Breast epithelium (tissue), 4 donors: ENCODE data around the gene TSFM. TPM values are rescaled to one million over a fixed set of nuclear protein-coding genes. Genes with fewer than 3 reads are reported as not detected.

ENCODE experiments used
- DNase-seq, 2 donors: peaks; one replicate each; pipeline ENCODE4 v3.0.0-alpha.2; 2019; ENCODE audit warnings: low spot score in 2 of 2
- H3K27ac ChIP-seq, 2 donors: fragments of 200-600 bp; sonication (generic) in 1 of 2; one replicate each; pipeline ENCODE4 v1.5.1; 2016 to 2019; ENCODE audit warnings: mild to moderate bottlenecking in 1 of 2
- H3K27me3 ChIP-seq, 2 donors: fragments of 200-600 bp; sonication (generic) in 1 of 2; one replicate each; pipeline versions ENCODE4 v1.5.1 to v1.6.0; 2017 to 2019; ENCODE audit warnings: control low read depth in 1 of 2, mild to moderate bottlenecking in 1 of 2
- H3K36me3 ChIP-seq: fragments of 200-600 bp; one replicate; pipeline ENCODE4 v1.5.1; 2019
- H3K4me1 ChIP-seq, 2 donors: fragments of 200-600 bp; sonication (generic); one replicate each; pipeline ENCODE4 v1.5.1; 2016 to 2019; ENCODE audit warnings: control low read depth in 1 of 2
- H3K4me3 ChIP-seq, 3 donors: fragments of 200-600 bp; sonication (generic); 1 replicate in 2 of 3; 2 replicates in 1 of 3; pipeline ENCODE4 v1.5.1; 2016 to 2019; ENCODE audit warnings: mild to moderate bottlenecking in 3 of 3, moderate library complexity in 2 of 3
- H3K9me3 ChIP-seq, 2 donors: fragments of 200-600 bp; sonication (generic) in 1 of 2; one replicate each; pipeline ENCODE4 v1.5.1; 2016 to 2019; ENCODE audit warnings: control low read depth in 1 of 2
- POLR2A ChIP-seq: fragments of 450-650 bp; IDR thresholded peaks from one replicate; pipeline ENCODE4 v1.6.1; 2016; ENCODE audit warnings: antibody characterized with exemption, mild to moderate bottlenecking, moderate library complexity
- POLR2AphosphoS5 ChIP-seq, 3 donors: sonication (generic); formaldehyde crosslinking; IDR thresholded peaks; one replicate each; pipeline ENCODE4 v1.6.1; 2017; ENCODE audit warnings: antibody characterized with exemption in 3 of 3
- intact Hi-C: fragments of 100-400 bp; cut with DNase I; formaldehyde crosslinking; loops from one replicate; pipeline ENCODE4 v1.15.1; 2023; ENCODE audit warnings: low total_unique reads
- total RNA-seq, 3 donors: library from RNA; depleted of rRNA; stranded (reverse); fragments of >200 nt; gene quantifications; one replicate each; pipeline ENCODE4 v1.1.0, GENCODE V29; 2016
- TF ChIP-seq, protein P1 (sequence below), 3 donors: fragments of 450-650 bp; IDR thresholded peaks; one replicate each; pipeline ENCODE4 v1.5.1; 2016 to 2017; ENCODE audit warnings: antibody characterized with exemption in 3 of 3, mild to moderate bottlenecking in 3 of 3, moderate library complexity in 3 of 3

TSFM gene
- total RNA-seq, 3 donors from 2014 or later: 17.9 to 30.8 (median 27.2) TPM

DNA sequence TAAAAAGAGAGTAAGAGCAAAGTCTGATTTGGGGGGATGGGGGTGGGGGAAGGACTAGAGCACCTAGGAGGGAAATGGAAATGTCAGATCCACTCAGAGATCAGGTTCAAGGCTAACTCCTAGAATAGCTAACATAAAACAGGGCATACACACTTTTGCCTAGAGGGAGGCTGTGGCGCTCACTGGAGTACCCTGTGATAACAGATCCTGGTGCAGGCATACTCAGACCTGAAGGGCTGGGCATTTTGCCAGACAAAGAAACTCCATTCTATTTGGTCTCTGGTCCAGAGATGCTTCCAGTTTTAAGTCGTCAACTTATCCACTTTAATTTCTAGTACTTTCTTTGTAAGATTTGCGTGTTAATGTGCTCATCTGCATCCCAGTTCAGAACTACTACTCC is 58.1 kb downstream of the TSFM start:
- H3K4me1 ChIP-seq: peaks cover 23 to 70% of the 10 kb centered on the region in 2 donors
- intact Hi-C loops: no loop called here
- H3K27me3 ChIP-seq: no peaks in the 10 kb centered on the region
- H3K36me3 ChIP-seq: no peaks in the 10 kb centered on the region
- H3K27ac ChIP-seq: peak overlapping the region; percentile 71 to 72
- TF ChIP-seq POLR2AphosphoS5 (IDR thresholded peaks at IDR 0.05): no peak
- TF ChIP-seq POLR2A: no peak
- TF ChIP-seq, protein P1, sequence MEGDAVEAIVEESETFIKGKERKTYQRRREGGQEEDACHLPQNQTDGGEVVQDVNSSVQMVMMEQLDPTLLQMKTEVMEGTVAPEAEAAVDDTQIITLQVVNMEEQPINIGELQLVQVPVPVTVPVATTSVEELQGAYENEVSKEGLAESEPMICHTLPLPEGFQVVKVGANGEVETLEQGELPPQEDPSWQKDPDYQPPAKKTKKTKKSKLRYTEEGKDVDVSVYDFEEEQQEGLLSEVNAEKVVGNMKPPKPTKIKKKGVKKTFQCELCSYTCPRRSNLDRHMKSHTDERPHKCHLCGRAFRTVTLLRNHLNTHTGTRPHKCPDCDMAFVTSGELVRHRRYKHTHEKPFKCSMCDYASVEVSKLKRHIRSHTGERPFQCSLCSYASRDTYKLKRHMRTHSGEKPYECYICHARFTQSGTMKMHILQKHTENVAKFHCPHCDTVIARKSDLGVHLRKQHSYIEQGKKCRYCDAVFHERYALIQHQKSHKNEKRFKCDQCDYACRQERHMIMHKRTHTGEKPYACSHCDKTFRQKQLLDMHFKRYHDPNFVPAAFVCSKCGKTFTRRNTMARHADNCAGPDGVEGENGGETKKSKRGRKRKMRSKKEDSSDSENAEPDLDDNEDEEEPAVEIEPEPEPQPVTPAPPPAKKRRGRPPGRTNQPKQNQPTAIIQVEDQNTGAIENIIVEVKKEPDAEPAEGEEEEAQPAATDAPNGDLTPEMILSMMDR (IDR thresholded peaks at IDR 0.05): no peak
- H3K9me3 ChIP-seq: no peaks in the 10 kb centered on the region
- H3K4me3 ChIP-seq: peak overlapping the region in 2 of 3 donors; percentile 21 to 80
- no peak for DNase-seq

DNA sequence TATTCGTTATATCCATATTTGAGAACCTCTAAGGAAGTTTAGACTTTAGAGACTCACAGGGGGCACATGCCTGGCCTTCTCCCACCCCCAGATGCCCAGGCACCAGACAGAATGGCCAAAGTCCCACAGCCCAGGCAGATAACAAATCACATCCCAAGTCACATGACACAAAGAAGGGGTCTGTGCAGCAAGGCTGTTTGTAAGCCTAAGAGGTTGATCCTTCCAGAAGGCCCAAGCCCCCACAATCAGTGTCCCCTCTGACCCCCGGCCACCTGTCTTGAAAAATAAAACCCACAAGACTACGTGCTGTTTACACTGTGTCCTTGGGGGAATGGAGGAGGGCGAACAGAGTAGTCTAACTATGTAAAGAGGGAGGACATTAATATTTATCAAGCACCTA is 58.9 kb downstream of the TSFM start:
- H3K4me3 ChIP-seq: peak overlapping the region in 2 of 3 donors; percentile 80 to 100
- H3K36me3 ChIP-seq: no peaks in the 10 kb centered on the region
- peaks cover 23 to 67% of the 10 kb centered on the region in 2 donors for H3K4me1 ChIP-seq
- H3K27ac ChIP-seq: peak overlapping the region; percentile 22 to 100
- H3K27me3 ChIP-seq: no peaks in the 10 kb centered on the region
- no peaks in the 10 kb centered on the region for H3K9me3 ChIP-seq
- intact Hi-C loops: no loop called here
- no peak for DNase-seq
- TF ChIP-seq POLR2A (no peak), POLR2AphosphoS5 (IDR thresholded peaks at IDR 0.05) (no peak)
- TF ChIP-seq, protein P1 (IDR thresholded peaks at IDR 0.05): no peak

DNA sequence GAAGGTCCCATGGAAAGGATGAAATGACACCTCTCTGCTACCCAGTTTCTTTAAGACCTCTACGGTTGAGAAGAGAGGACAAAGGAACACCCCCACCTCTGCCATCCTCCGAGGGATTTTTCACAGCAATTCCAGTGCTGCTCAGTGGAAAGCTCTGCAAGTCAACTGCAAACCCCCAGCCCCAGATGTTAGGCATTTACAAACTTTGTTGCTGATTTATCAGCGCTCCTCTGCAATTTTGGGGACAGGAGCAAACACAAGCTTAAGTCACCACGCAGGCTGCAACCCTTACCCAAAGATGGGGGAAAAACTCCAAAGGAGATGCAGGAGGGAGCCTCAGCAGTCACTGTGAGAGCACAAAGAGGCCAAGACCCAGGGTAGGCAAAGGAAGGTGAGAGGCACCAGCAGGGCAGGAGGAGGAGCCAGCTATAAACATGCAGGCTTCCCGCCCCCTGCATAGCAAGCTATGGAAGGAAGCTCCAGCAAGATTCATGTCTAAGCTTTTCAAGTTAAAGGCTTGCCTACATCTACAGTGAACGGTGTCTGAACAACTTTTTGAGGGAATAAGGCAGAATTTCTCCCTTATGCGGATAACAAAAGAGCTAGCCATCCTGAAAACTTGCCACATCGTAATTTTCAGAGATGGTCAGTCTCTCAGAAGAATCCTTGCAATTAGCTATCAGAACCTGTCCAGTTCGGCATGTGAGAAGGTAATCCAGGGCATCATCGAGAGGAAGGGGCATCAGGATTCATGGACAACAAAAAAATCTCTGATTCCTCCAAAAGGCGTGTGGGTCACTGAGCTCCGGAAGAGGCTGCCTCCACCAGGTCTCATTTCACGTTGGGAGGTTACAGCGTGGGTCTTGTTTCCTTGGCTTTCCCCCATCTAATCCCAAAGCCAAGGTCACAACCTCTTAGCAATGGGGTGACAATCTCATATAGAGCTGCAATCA is 60.0 kb downstream of the TSFM start:
- Histone ChIP-seq H3K36me3 (no peaks in the 10 kb centered on the region), H3K27ac (peak overlapping the region; percentile 64 to 100), H3K27me3 (no peaks in the 10 kb centered on the region), H3K9me3 (no peaks in the 10 kb centered on the region), H3K4me3 (peak overlapping the region; percentile 80 to 100 (median 97)), H3K4me1 (peaks cover 18 to 60% of the 10 kb centered on the region in 2 donors)
- intact Hi-C loops: no loop called here
- TF ChIP-seq POLR2A (no peak), POLR2AphosphoS5 (IDR thresholded peaks at IDR 0.05) (no peak)
- TF ChIP-seq, protein P1 (IDR thresholded peaks at IDR 0.05): no peak
- DNase-seq: no peak

DNA sequence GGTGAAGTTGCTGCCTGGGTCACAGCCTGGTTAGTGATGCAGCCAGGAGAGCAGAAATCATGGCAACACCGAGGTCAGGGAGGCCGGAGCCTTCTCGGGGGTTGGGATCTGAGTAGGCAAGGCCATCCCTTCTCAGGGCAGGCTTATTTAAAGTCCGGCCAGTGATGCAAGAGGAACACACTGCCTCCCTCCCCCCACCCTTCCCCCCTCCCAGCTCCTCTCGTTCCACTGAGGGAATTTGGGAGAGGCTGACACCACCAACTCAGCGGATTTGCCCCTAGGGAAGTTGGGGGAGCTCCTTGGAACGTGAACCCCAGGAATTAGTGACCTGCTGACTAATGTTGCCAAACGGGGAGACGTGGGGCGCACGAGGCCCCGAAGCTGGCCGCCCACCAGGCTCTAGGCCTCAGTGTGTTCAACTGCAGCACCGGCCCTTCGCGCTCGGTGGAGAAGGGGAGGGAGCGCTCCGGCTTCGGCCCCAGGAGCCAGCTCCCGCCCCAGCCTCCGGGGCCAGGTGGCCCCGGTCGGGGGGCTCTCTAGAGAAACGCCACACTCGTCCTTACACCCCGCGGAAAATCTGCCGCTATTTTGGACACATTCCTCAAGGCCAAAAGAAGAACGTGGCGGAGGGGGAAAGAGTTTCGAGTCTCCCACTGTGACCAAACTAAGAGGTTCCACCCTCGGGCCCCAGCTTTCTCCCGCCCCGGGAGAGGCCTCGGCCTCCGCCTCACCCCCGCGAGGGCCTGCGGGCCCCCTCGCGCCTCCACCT is 62.3 kb downstream of the TSFM start:
- Histone ChIP-seq H3K27me3 (no peaks in the 10 kb centered on the region), H3K4me1 (peaks cover 9 to 37% of the 10 kb centered on the region in 2 donors), H3K27ac (peak overlapping the region; percentile 99 to 100), H3K4me3 (peak overlapping the region; percentile 80 to 100 (median 97)), H3K36me3 (no peaks in the 10 kb centered on the region), H3K9me3 (no peaks in the 10 kb centered on the region)
- intact Hi-C loops: no loop called here
- DNase-seq: peak; percentile 64 to 65
- TF ChIP-seq, protein P1 (IDR thresholded peaks at IDR 0.05): no peak
- TF ChIP-seq POLR2AphosphoS5 (IDR thresholded peaks at IDR 0.05): peak in 2 of 3 donors; percentile 53 to 74
